GM06990 (cell line): ENCODE results near the gene CUX1.

Experiments
- DNase-seq: peaks from one replicate; pipeline ENCODE4 v3.0.0-alpha.2; 2011; ENCODE audit not compliant: insufficient read length; ENCODE audit errors: extremely low read depth
- H3K27me3 ChIP-seq: replicated peaks from 2 replicates; pipeline ENCODE4 v1.6.0; 2011; ENCODE audit warnings: low read length; ENCODE audit not compliant: control insufficient read depth, insufficient read depth
- H3K36me3 ChIP-seq: 2 replicates; pipeline ENCODE4 v1.5.1; 2011; ENCODE audit warnings: low read length; ENCODE audit not compliant: control insufficient read depth, insufficient read depth
- H3K4me3 ChIP-seq: replicated peaks from 2 replicates; pipeline ENCODE4 v1.5.1; 2011; ENCODE audit warnings: low read depth, mild to moderate bottlenecking, control low read depth, low read length
- TF ChIP-seq, protein P1 (sequence below): IDR thresholded peaks from 2 replicates; pipeline ENCODE4 v1.5.1; 2011; ENCODE audit warnings: low read length, control low read depth, mild to moderate bottlenecking, inconsistent platforms; ENCODE audit not compliant: insufficient read depth, poor library complexity, severe bottlenecking

CUX1 gene

DNA sequence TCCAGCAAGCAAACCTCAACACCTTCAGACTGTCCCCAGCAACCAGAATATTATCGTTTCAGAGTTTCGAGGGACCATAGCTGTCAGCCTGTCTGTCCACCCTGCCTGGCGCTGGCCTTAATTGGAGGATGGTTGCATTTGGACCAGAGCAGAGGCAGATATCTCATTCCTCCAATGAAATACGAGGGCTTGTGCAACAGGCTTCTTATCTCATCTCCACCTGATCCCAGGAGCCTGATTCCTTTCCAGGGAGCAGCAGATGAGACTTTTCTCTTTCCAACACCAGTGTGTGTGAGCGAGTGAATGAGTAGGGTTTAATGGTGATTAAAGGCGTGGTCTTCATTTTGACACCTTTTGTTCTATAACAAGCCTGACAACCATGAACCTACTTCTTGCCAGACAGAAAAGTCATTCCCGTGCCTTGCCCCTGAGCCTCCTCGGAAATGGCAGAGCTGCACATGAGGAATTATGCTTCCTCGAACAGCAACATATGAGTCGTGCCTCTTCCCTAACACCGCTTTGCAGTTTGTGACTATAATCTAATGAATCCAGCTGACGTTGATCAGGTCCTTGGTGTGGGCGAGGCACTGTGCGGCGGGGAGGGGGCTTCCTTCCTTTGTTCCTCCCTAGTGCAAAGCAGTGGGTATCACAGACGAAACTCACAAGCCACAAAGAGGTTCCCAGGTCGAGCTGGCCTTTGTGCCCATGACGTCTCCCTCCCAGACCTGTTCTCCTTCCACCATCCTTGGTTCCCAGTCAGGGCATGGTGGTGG lies 147.4 kb downstream of the CUX1 start:
- no peaks in the 10 kb centered on the region for H3K36me3 ChIP-seq
- DNase-seq: no peak
- H3K27me3 ChIP-seq: no peaks in the 10 kb centered on the region
- TF ChIP-seq, protein P1, sequence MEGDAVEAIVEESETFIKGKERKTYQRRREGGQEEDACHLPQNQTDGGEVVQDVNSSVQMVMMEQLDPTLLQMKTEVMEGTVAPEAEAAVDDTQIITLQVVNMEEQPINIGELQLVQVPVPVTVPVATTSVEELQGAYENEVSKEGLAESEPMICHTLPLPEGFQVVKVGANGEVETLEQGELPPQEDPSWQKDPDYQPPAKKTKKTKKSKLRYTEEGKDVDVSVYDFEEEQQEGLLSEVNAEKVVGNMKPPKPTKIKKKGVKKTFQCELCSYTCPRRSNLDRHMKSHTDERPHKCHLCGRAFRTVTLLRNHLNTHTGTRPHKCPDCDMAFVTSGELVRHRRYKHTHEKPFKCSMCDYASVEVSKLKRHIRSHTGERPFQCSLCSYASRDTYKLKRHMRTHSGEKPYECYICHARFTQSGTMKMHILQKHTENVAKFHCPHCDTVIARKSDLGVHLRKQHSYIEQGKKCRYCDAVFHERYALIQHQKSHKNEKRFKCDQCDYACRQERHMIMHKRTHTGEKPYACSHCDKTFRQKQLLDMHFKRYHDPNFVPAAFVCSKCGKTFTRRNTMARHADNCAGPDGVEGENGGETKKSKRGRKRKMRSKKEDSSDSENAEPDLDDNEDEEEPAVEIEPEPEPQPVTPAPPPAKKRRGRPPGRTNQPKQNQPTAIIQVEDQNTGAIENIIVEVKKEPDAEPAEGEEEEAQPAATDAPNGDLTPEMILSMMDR: no peak
- H3K4me3 ChIP-seq: no peak overlapping the region

DNA sequence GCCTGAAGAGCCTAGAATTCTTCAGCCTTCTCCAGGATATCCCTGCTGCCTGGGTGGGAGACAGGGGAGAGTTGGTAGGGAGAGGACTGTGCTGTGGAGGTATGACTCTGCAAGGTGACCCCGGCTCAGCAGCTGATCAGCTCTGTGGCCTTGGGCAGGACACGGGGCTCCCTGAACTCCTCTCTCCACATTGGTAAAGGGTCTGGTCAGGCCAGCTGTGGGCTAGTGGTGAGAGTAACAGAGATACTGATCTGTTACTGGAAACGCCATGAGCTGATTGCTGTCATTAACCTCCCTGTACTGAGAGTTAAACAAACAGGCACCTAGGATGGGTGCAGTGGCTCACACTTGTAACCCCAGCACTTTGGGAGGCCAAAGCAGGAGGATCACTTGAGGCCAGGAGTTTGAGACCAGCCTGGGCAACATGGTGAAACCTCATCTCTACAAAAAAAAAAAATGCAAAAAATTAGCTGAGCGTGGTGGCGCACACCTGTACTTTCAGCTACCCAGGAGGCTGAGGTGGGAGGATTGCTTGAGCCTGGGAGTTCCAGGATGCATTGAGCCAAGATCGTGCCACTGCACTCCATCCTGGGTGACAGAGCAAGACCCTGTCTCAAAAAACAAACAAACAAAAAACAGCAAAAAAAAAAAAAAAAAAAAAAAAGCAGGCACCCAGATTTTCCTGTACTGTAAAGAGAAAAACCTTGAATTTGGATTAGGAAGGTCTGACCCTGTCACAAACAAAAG lies 151.5 kb downstream of the CUX1 start:
- H3K27me3 ChIP-seq: no peaks in the 10 kb centered on the region
- no peaks in the 10 kb centered on the region; the same call in 1 of the 2 replicates for H3K36me3 ChIP-seq
- no peak for DNase-seq
- H3K4me3 ChIP-seq: no peak overlapping the region
- TF ChIP-seq, protein P1: no peak

DNA sequence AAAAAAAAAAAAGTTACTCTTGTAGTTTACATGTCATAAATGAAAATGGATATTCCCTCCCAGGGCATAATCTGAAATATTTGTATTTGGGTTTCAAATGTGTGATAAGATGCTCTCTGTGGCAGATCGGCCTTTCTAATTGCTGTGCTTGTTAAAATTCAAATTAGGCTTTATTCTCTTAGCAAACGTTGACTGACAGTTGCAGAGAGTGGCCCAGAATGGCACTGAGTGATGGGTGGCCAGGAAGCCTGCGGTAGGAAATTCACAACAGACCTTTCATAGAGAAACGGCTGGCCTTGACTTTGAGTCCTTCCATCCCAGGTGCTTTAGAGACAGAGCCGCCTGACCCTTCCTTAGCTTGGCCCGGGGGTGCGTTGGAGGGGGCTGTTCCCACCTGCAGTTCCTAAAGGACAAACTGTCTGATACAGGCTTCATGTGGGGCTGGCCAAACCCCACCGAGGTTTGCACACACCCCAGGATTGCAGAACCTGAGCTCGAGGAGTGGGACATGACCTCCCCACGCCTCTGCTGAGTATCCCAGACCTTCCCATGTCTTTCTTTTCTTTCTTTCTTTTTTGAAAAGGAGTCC lies 152.7 kb downstream of the CUX1 start:
- Histone ChIP-seq H3K4me3 (no peak overlapping the region), H3K36me3 (no peaks in the 10 kb centered on the region; the same call in 1 of the 2 replicates), H3K27me3 (no peaks in the 10 kb centered on the region)
- TF ChIP-seq, protein P1: no peak
- no peak for DNase-seq

DNA sequence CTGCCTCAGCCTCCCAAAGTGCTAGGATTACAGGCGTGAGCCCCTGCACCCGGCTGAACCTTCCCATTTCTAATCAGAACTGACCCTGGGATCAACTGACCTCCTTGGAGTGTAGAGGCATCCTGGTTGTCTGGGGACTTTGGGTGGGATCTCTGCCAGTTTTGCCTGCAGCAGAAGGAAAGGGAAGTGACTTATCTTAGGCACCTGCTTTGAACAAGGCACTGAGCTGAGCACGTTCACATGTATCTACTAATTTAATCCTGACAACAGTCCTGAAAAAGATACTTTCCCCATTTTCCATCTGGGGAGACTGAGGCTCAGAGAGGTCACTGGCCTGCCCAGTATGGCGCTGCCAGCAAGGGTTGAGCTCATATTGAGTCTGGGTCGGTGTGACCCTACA lies 153.4 kb downstream of the CUX1 start:
- DNase-seq: no peak
- Histone ChIP-seq H3K27me3 (no peaks in the 10 kb centered on the region), H3K36me3 (no peaks in the 10 kb centered on the region; the same call in 1 of the 2 replicates), H3K4me3 (no peak overlapping the region)
- TF ChIP-seq, protein P1: no peak

DNA sequence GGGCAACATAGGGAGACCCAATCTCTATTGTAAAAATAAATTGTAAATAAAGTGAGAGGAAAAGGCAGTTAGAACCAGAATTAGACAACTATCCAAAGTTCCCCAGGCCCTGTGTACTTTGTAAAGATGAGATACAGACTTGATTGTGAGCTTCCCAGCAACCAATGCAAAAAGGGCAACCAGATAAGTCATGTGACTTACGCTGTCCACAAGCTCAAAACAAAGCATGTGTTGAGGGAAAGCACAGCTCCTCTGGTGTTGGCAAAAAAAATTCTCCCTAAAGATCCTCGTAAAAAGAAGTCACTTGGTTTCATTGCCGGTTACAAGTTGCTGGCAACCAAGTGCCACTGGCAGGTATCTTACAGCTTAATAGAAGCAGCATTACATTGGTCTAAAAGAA lies 154.0 kb downstream of the CUX1 start:
- TF ChIP-seq, protein P1: no peak
- no peak for DNase-seq
- no peaks in the 10 kb centered on the region; the same call in 1 of the 2 replicates for H3K36me3 ChIP-seq

More for the DNA sequence above, 154.0 kb downstream of the CUX1 start:
- Histone ChIP-seq H3K4me3 (no peak overlapping the region), H3K27me3 (no peaks in the 10 kb centered on the region)
